GM19452 (cell line): ENCODE measurements around the gene CEP131.

Experiments
- ATAC-seq: cut with Tn5 transposase; IDR thresholded peaks from one replicate; pipeline ENCODE4 v1.9.1; 2021; ENCODE audit not compliant: unreplicated experiment

Gene CEP131

GRCh38 chr17:81222906-81223761 lies at the start of gene CEP131:
TSS of gene CEP131 (minus strand) at chr17:81222965. CDS start at chr17:81220056, 2,909 bp downstream.
- ATAC-seq = peak; percentile 92

DNA sequence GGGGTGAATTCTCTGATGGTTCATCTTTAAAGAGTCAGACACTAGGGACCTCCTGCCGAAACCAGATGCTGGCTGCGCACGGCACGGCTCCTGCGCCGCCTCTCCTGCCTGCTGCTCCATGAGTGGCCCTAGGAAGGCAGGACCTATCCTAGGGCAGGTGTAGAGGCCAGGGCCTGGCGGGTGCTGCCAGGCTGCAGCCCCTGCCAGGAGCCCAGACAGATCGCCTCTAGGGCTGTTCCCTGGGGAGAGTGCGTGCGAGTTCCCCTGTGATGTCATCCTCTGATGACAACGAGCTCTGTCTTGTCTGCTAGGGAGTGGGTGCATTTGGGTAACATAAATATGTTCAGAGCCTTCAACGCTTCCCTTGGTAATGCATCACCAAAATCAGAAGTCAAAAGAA lies 48.5 kb upstream of the CEP131 start:
- no peak for ATAC-seq

DNA sequence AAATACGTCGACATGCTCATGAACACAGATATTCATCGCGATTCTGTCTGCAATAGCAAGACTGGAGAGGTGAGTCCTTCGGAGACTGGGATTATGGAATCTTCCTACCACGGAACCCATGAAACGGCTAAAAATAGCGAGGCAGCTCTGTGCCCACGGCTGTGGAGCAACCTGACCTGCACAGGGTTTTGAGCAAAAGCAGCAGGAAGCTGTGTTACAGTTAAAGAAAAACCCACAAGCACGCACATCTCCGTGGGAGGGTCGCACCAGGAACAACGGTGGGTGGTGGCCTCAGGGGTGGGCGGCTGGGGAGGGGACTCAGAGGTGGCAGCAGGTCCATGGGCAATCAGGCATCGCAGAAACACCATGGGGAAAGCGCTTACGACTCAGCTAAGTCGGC lies 47.5 kb upstream of the CEP131 start:
- ATAC-seq = no peak

DNA sequence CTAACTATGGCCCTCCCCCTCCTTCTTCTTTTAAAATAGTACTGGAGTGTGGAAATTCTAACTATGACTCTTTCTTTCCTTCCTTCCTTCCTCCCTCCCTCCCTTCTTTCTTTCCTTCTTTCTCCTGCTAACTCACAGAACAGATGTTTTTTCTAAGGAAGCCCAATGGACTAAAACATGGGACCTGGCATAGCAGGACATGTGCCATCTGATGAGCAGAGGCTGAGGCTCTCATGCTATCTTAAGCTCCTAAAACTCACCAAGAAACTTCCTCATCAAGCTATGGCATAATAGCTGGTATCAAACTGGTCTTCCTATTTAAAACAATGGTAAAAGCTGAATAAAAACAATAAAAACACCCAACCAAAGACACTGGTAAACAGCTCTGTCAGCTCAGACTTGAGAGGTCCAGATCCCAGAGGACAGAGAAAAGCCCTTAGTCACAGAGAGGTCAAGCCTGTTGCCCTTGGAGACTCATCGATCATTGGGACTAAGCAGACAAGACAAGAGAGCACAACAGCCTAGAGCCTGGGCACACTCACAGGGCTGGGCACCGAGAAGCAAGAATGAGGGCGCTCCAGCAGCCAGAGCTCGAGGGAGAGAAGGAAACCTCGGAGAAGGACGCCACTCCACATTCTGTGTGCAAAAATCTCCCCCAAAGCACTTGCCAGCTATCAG lies 44.8 kb upstream of the CEP131 start:
- ATAC-seq = no peak

DNA sequence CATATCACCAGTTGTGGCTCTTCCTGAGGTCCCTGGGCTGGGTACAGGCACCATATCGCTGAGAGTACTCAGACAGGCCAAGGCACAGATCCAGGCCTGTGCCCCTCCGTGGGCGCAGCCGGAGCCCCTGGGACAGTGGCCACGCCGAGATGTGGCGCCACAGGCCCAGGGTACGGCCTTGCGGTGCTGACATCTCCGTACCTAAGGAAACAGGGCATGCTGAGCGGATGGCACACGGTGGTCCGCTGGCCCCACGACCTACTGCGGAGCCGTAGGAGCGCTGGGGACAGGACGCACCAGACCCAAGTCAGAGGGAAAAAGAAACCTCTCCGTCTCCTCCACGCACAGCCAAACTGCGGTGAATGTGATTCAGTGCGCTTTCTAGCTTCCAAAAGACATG lies 42.8 kb upstream of the CEP131 start:
- ATAC-seq = no peak

DNA sequence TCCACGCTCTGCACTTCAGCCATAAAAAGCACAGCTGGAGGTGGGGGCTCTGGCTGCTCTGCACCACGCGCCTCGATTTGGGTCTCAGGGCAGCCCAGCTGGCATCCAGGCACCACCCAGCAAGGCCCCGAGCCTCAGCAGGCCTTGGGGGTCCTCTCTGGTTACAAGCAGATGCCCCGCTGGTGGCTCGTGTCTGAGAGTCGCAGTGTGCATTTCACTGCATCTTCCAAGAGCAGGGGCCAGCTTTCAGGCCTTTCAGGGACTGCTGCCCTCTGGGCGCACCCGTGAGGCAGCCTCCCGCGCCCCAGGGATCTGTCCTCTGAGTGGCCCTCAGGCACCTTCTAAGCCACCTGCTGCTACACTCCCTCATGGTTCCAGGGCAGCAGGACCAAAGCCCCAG lies 41.9 kb upstream of the CEP131 start:
- no peak for ATAC-seq

GRCh38 chr17:81263371-81264181 lies 40.8 kb upstream of the CEP131 start:
- no peak for ATAC-seq

DNA sequence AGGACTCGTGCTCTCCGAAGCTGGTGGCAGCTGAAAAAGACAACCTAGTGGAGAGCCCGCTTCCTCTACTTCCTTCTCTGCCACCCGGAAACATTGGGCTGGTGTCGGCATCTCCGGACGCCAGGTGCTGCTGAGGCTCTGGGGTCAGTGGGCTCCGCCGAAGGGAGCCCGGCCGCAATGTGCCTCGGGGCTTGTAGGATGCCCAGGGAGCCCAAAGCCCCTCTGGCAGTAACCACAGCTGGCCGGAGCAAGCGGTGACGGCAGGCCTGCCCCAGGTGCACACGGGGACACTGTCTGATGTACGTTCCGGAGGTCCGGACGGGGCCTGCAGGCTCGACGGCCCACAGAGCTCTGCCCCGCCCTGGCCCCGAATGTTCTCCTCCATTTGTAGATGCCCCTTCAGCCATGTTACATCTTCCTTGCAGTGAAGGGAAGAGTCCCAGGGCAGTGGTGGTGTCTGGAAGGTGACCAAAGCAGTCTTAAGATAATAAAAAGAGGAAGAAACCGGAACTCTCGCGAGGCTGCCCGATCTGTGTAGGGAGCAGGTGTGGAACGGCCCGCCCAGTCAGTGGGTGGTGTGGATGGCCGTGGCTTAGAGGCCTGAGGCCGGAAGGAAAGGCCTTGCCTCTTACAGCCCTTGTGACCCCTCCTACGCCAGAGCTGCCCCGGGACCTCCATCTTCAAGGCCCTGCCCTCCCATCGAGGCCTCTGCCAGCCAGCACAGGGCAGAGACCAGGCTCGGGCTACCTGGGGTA lies 39.0 kb upstream of the CEP131 start:
- ATAC-seq = no peak

- no peak for ATAC-seq
Measured at GRCh38 chr17:81261096-81261495, 38.3 kb upstream of the CEP131 start.

- ATAC-seq = no peak
Measured at GRCh38 chr17:81260641-81261040, 37.9 kb upstream of the CEP131 start.

DNA sequence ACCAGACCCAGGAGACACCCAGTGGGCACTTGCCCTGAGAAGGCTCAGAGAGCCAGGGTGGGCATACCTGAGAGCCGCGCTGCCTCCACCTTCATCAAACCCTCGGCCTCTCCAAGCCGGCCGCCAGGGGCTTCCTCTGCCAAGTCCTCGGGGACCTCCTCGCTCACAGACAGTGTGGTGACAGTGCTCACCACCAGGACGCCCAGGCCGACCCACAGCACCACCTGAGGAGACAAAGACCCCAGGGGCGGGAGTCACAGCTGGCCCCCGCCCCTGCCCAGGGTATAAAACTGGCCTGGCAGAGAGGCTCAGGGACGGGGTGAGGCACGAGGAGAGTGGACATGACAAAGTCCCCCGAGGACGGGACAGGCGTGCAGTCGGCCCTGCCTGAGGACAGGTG lies 37.4 kb upstream of the CEP131 start:
- no peak for ATAC-seq

DNA sequence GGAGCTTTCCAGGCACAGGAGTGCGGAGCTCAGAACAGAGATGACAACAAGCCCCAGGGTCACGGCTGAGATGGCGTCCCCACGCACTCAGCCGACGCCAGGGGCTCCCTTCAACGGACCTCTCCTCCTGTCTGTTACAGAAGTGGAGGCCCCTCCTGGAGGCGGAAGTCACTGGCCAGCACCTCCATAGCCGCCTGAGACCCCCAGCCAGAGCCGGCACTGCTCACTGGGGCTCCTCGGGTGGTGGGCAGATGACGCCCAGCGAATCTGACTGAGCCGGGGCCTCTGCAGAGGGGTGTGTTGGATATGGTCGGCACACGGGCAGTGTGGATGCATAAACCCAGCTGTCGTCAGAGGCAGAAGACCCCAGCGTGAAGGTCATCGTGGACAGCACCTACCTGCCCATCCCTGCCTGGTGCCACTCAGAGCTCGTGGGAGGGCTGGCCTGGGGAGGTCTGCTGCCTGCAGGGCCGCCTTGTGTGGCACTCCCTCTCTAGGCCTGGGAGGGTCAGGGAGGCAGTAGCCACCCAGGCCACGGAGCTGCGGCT lies 36.4 kb upstream of the CEP131 start:
- ATAC-seq = no peak

DNA sequence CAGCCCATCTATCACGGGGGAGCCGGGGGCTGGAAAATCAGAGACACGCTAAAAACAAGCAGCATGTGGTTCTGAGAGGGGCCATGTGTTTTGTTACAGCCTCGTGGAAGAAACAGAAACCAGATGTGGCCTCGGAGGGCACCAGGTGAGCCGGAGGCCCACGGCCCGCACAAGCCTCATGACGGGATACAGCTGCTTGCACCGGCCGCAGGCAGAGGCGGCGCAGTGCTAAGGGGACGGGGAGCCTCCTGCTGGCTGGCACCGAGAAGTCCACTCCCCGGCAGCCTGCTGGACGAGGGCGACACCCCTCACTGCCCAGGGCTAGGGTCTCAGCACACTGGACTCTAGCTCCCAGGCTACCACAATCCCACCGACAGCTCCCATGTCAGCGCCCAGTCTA lies 35.5 kb upstream of the CEP131 start:
- ATAC-seq = no peak

GRCh38 chr17:81257533-81257932 lies 34.8 kb upstream of the CEP131 start:
- ATAC-seq = no peak

DNA sequence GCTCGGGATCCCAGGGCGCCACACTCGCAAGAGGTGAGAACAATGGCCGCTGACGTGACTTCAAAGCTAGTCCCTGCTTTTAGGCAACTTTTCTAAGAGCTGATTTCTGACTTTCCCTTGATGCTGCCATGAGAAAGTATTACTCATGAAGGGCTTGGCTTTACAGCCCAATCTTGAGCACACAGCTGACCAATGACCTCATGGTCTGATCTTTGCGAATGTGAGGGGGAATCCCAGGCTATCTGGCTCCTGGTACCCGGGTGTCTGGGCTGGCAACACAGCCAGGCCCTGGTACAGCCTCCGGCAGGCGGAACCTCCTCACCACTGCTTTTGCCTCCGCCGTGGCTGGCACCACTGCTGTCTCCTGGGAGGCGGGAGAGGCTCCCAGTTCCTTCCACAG lies 33.9 kb upstream of the CEP131 start:
- ATAC-seq = no peak

GRCh38 chr17:81254955-81255717 lies 32.4 kb upstream of the CEP131 start:
- ATAC-seq = no peak

GRCh38 chr17:81253358-81254131 lies 30.8 kb upstream of the CEP131 start:
- no peak for ATAC-seq

DNA sequence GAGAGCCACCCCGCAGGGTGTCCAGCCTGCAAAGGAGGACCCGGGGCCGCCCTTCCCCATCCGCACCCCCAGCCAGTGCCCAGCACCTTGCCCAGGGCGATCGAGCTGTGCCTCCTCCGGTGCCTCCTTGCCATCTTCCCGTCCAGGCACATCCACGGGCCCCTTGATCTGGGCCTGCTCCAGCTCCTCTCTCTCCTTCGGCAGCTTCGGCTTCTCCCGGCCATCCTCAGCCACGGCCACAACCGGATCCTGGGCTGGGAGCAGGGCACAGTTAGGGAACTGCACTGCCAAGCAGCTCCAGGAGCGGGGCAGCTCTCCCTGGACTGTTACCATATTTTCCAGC lies 30.2 kb upstream of the CEP131 start:
- no peak for ATAC-seq

- ATAC-seq = no peak
Measured at GRCh38 chr17:81252326-81252986, 29.7 kb upstream of the CEP131 start.
